GM13976 (cell line): Measurements from ENCODE around the gene PPOX.

Experiments
- DNase-seq: peaks from one replicate; pipeline ENCODE4 v3.0.0; 2012; ENCODE audit warnings: low spot score
- in situ Hi-C: fragments of 300-500 bp; cut with MboI; formaldehyde crosslinking; loops from one replicate; pipeline ENCODE4 v1.12.0; 2022; ENCODE audit warnings: low sequenced_read_pairs, mixed read lengths, inconsistent platforms; ENCODE audit not compliant: unreplicated experiment
- TF ChIP-seq, protein P1 (sequence below): IDR thresholded peaks from 2 replicates; pipeline ENCODE4 v1.5.1; 2012; ENCODE audit warnings: borderline replicate concordance, mild to moderate bottlenecking; ENCODE audit not compliant: insufficient read depth; ENCODE audit errors: extremely low read depth, missing control alignments, control extremely low read depth

Gene PPOX

DNA sequence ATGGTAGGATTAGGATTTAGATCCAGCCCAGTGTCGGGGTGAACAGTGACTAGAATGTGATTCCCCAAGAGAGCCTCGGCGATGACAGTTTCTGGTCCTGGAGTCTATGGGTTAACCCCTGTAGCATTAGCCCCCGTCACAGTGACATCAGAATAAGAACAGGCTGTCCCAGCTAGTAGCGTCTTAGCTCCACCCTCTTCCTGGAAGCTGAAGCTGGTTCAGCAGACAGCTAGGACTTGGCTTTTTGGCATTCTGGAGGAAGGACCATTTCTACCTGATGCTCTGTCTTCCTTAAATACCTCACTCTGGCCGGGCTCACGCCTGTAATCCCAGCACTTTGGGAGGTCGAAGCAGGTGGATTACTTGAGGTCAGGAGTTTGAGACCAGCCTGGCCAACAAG, 40.9 kb downstream of the PPOX start:
- no peak for DNase-seq
- TF ChIP-seq, protein P1, sequence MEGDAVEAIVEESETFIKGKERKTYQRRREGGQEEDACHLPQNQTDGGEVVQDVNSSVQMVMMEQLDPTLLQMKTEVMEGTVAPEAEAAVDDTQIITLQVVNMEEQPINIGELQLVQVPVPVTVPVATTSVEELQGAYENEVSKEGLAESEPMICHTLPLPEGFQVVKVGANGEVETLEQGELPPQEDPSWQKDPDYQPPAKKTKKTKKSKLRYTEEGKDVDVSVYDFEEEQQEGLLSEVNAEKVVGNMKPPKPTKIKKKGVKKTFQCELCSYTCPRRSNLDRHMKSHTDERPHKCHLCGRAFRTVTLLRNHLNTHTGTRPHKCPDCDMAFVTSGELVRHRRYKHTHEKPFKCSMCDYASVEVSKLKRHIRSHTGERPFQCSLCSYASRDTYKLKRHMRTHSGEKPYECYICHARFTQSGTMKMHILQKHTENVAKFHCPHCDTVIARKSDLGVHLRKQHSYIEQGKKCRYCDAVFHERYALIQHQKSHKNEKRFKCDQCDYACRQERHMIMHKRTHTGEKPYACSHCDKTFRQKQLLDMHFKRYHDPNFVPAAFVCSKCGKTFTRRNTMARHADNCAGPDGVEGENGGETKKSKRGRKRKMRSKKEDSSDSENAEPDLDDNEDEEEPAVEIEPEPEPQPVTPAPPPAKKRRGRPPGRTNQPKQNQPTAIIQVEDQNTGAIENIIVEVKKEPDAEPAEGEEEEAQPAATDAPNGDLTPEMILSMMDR, result no peak
- in situ Hi-C loops, result no loop called here

DNA sequence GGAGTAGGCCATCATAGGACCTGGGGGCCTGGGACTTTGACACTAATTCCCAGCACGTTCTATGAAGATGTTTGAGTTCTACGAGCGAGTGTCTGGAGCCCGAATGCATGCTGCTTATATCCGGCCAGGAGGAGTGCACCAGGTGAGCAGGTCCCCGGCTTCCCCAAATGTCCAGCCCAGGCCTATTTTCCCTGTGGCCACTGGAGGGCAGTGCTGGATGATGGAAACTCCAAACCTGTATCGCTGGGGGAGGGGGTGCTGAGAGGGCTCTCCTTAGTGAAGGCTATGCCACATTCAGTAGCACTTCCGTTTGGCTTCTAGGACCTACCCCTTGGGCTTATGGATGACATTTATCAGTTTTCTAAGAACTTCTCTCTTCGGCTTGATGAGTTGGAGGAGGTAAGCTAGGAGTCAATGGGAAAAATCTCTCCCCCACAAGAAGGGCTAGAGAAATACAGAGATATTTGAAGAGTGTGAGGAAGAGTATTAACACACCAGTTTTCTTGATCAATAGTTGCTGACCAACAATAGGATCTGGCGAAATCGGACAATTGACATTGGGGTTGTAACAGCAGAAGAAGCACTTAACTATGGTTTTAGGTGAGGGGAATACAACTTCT, 43.7 kb downstream of the PPOX start:
- DNase-seq, result peak; percentile 74
- in situ Hi-C loops, result no loop called here
- TF ChIP-seq, protein P1, result peak; percentile 85

DNA sequence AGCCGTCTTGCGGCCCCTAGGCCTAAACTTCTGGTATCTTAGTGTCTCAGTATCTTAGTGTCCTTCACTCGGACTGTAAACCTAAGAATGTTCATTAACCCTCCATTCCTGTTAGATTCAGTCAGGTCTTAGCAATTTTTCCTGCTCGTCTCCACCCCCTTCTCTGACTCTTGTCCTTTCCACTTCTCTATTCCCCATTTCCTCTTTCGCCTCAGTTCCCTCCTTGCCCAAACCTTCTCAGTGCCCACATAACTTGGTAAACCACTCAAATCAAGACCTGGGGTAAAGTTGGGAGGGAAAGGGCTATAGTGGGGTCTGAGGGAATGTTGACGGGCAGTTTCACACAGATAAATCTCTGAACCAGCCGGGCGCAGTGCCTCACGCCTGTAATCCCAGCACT, 48.1 kb downstream of the PPOX start:
- DNase-seq, result no peak
- in situ Hi-C loops, result no loop called here
- TF ChIP-seq, protein P1, result no peak

DNA sequence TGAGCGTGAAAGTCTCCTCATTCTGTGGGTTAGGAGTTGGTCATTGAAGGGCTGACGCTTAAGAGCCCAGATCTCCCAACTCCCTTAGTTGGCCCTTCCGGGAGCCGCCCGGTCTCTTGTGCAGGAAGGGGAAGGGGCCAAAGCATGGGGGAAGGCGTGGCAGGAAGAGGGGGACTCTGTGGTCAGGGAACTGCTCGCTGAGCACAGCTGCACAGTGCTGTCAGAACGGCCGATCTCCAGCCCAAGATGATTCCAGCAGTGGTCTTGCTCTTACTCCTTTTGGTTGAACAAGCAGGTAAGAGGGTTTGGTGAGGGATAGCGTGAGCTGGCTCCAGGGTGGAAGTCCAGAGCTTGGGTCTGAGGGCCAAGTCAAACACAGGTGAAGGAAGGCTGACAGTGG, 48.9 kb downstream of the PPOX start, which contains the start of gene FCER1G:
Gene FCER1G, plus strand, starts transcription at position 220 of the 400 bp plus-strand sequence. Its CDS starts 27 bp downstream, at position 247.
- TF ChIP-seq, protein P1, result no peak
- in situ Hi-C loops, result no loop called here
- DNase-seq, result no peak

DNA sequence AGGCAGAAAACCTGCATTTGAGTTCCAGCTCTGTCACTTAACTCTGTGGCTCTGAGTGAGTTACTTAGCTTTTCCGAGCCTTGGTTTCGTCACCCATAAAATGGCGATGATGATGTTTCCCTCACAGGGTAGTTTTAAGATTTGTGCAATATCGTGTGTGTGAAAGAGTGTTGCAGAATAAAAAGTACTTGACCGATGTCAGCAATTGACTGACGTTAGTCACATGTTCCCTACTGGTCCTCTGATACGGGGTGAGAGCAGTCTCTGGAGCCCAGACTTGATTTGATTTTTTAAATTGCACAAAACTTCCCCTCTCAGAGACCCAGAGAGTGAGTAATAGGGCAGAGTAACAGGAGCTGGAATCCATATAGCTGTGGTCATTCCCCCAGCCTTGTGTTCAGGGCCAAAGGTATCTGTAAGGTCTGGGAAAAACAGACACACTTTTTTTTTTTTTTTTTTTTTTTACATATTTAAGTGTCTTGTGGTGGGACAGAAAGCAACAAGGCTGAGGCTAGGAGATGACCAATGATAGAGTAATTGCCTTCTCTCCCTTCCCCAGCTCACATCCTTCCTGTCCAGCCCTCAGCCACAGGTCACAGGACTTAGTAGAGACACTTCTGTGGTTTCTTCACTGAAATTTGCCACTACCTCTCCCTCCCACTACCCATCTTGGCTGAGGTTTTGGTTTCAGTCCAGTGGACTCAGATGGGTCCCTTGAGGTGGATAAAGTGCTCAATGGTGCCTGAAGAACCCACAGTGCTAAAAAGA, 50.9 kb downstream of the PPOX start:
- in situ Hi-C loops, result no loop called here
- TF ChIP-seq, protein P1, result no peak
- DNase-seq, result peak; percentile 62

DNA sequence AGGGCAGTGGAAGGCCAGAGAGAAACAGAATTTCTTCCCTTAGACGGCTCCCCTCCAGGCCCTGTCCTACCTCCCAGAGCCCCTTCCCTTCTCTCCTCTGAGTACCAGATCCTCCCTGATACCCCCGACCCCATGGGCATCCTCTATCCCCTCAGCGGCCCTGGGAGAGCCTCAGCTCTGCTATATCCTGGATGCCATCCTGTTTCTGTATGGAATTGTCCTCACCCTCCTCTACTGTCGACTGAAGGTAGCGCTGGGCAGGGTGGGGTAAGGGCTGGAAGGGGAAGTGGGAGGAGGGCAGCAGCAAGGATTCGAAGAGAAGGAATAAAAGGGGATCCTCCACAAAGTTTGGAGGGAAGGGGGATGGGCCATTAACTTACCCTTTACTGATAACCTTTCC, 51.6 kb downstream of the PPOX start:
- TF ChIP-seq, protein P1, result no peak
- in situ Hi-C loops, result no loop called here
- no peak for DNase-seq
